Retina (tissue), 1 donor: ENCODE results near the gene CTSZ.
"Not testable (repeated sequence)": the region's sequence is repeated elsewhere in the genome, so short reads cannot be mapped to it uniquely, and the experiment has no call there.

ENCODE experiments used
- DNase-seq: peaks from one replicate; pipeline ENCODE4 v3.0.0-alpha.2; 2016

CTSZ gene

GRCh38 chr20:58978351-58979190 is 28.5 kb downstream of the CTSZ start:
- DNase-seq = no peak

DNA sequence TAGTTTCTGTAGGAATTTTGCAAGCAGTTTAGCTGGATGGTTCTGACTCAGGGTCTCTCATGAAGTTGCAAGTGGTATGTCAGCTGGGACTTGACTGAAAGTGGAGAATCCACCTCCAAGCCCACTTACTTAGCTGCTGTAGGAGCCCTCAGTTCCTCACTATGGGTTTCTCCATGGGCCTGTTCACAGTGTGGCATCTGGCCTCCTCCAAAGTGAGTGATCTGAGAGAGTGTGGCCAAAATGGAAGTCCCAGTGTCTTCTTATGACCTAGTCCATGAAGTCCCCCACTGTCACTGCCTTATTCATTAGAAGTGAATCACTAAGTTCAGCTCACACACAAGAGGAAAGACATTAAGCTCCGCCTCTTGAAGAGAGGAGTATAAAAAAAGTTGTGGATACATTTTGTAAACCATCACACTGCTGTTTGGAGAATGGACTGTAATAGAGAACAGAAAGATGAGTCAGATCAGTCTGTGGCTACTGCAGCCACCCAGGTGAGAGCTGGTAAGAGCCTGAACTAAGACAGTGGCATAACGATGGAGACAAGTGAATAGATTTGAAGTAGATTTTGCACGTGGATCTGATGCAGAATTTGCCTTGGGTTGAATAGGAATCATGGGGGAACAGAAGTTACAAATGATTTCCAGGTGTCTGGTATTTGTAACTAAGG is 30.9 kb downstream of the CTSZ start:
- no peak for DNase-seq

DNA sequence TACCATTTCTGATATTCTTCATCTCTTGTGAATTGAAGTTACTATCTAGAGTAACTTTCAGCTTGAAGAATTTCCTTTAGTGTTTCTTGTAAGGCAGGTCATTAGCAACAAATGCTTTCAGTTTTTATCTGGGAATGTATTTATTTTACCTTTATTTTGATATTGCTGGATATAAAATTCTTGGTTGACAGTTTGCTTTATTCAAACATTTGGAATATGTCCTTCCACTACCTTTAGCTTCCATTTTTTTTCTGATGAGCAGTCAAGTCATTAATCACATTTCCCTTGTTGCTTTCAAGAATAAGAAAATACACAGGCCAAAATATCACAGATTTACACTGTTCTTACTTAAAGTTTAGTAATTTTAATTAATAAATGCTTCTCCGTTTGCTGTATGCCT is 31.7 kb downstream of the CTSZ start:
- no peak for DNase-seq

DNA sequence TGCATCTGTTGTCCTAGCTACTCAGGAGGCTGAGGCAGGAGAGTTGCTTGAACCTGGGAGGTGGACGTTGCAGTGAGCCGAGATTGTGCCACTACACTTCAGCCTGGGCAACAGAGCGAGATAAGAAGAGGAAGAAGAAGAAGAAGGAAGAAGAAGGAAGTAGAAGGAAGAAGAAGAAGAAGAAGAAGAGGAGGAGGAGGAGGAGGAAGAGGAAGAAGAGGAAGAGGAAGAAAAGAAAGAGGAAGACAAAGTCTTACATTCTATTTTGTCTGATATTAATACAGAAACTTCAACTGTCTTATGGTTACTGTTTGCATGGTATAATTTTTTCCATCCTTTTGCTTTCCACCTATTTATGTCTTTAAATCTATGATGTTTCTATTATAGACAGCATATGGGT is 33.2 kb downstream of the CTSZ start:
- no peak for DNase-seq

- DNase-seq = no peak
Observed at GRCh38 chr20:58973179-58973578, 33.9 kb downstream of the CTSZ start.

DNA sequence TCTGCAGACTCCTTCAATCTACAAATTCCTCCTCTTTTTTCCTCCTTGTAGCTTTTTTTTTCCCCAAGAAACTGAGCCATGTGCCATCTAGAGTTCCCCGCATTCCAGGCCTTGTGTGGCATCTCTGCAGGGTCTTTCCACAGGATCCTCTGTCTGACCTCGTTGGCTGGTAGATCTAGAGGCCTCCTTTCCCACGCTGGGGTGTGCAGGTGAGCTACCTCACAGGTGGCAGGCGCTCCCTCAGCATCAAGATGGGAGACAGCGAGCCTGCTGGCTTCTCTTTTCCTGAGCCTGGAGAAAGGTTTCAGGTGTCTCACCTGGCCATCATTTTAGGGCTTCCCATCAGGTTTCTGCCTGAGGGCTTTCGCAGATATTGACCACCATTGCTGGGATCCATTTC is 35.6 kb downstream of the CTSZ start:
- DNase-seq = no peak

GRCh38 chr20:58970146-58970545 is 36.9 kb downstream of the CTSZ start:
- DNase-seq = no peak

- DNase-seq = no peak
Observed at GRCh38 chr20:58969439-58969838, 37.6 kb downstream of the CTSZ start.

DNA sequence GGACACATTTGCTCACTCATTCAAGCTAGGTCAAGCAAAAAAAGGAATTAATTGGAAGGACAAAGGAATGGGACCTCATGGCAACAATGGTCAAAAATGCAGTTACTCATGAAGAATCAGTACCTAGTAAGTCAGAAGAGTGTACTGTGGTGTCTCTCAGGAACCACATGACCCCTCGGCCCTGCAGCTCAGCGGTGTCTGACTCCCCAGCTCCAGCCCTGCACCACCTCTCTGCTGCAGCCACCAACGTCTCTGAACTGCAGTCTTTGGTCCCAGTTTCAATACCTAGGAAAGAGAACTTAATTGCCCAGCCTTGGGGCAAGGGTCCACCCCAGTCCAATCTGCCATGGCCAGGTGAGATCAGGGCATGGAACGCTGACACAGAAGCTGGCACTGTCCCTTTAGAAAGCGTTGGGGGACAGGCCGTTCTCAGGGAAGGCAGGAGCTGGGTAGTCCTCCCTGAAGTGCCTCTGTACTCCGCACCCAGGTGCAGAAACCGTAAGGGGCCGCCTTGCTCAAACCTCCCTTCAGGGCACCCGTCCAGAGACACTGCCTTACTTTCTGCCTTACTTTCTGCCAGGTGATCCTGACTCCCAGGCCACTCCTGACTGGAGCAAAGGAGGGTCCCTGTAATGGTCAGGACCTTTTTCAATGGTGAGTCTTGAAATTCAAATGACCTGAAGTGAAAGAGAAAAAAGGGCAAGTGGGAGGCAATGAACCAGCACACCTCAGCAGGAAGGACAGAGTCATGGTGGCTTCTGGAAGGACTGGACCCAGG is 39.2 kb downstream of the CTSZ start:
- no peak for DNase-seq

DNA sequence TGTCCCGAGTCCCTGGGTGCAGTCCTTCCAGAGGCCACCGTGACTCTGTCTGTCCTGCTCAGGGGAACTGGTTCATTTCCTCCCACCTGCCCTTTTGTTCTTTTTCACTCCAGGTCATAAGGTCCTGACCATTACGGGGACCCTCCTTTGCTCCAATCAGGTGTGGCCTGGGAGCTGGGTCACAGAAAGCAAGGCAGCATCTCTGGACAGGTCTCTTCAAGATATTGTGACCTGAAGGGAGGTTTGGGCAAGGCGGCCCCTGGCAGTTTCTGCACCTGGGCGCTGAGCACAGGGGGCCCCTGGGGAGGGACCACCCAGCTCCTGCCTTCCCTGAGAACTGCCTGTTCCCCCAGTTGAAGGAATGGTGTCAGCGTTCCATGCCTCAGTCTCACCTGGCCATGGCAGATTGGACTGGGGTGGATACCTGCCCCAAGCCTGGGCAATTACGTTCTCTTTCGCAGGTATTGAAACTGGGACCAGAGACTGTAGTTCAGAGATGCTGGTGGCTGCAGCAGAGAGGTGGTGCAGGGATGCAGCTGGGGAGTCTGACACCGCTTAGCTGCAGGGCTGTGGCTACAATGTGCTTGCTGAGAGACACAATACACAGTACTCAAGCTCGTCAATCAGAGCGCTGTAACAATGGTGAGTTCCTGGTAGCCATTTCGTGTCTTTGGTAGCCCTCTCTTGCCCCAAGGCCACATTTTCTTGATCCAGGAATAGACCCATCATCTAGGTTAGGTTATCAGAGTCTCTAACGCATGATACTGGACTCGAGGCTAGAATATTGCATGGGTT is 41.6 kb downstream of the CTSZ start:
- no peak for DNase-seq

GRCh38 chr20:58963922-58964321 is 43.1 kb downstream of the CTSZ start:
- DNase-seq = not testable (repeated sequence)

- DNase-seq = no peak
Observed at GRCh38 chr20:58963060-58963584, 43.9 kb downstream of the CTSZ start.

- DNase-seq = no peak
Observed at GRCh38 chr20:58959652-58960051, 47.4 kb downstream of the CTSZ start.

- no peak for DNase-seq
Observed at GRCh38 chr20:58956078-58956477, 51.0 kb downstream of the CTSZ start.

DNA sequence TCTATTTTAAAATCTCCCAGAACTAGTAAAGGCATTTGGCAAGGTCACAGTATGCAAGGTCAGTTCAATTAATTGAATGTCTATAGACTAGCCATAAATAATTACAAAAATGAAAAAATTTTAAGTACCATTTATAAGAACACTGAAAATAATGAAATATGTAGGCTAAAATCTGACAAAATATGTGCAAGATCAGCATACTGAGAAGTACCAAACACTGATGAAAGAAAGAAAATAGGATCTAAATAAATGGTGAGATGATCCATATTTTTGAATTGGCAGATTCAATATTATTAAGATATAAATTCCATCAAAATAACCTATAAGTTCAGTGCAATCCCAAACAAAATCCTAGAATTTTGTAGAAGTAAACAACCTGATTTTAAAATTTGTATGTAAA is 54.0 kb downstream of the CTSZ start:
- DNase-seq = no peak

- DNase-seq = no peak
Observed at GRCh38 chr20:58950603-58951002, 56.5 kb downstream of the CTSZ start.

DNA sequence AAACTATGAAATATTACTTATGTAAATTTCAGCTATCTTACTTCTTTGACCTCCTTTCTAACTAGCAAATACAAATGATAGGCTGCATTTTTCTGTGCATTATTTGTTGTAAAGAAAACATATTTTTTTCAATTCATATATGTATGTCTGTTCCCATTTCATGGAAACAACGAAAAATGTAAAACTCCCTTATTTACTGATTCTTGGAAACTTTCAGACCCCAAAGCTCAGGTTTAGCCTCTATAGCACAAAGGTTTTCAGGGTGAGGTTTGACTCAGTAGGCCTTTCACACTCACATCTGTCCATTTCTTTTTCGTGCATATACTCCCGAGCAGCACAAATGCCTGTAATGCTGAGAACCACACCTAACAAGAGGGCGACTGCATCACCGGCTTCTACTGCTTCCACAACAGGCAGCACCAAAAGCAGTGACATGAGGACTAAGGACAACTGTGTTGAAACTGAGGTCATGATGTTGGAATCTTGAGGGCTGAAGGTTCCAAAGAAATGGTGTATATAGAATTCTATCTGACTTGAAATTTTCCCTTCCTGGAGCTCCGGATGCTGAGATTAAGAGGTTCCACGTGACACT is 59.2 kb downstream of the CTSZ start:
- DNase-seq = not testable (repeated sequence)

- DNase-seq = no peak
Observed at GRCh38 chr20:58945965-58946631, 61.0 kb downstream of the CTSZ start.
